HFFc6 (cell line): ENCODE data around the gene PRDX6. TPM values are rescaled to one million over a fixed set of nuclear protein-coding genes. Genes with fewer than 3 reads are reported as not detected.

ENCODE experiments used
- DNase-seq: peaks from one replicate; pipeline ENCODE4 v3.0.0-alpha.2; 2018
- H3K27ac Mint-ChIP-seq: 2 replicates; pipeline ENCODE4 v1.8.0; 2020; ENCODE audit warnings: mild to moderate bottlenecking, mixed read lengths
- H3K27me3 Mint-ChIP-seq: 2 replicates; pipeline ENCODE4 v1.8.0; 2021; ENCODE audit warnings: mild to moderate bottlenecking, moderate library complexity, mixed read lengths; ENCODE audit not compliant: insufficient read depth
- H3K36me3 Mint-ChIP-seq: 2 replicates; pipeline ENCODE4 v1.8.0; 2021; ENCODE audit warnings: low read depth, mixed read lengths
- H3K4me1 Mint-ChIP-seq: 2 replicates; pipeline ENCODE4 v1.8.0; 2020; ENCODE audit warnings: low read depth, mixed read lengths
- H3K4me3 Mint-ChIP-seq: 2 replicates; pipeline ENCODE4 v1.8.0; 2020; ENCODE audit warnings: mild to moderate bottlenecking, moderate library complexity, mixed read lengths
- H3K9me3 Mint-ChIP-seq: 2 replicates; pipeline ENCODE4 v1.8.0; 2020; ENCODE audit warnings: mild to moderate bottlenecking, mixed read lengths
- total RNA-seq, 6 experiments: library from RNA; stranded (reverse); fragmentation: NEBNext Ultra II Directional; extraction: Animal tissue kit (Norgen Biotek cat#: 25700); gene quantifications; 2 replicates in 1 of 6; 3 replicates in 5 of 6; pipeline ENCODE4 v1.2.3, GENCODE V29; 2021
- TF ChIP-seq, protein P1 (sequence below): fragments of 200-600 bp; sonication (generic); IDR thresholded peaks from 2 replicates; pipeline ENCODE4 v1.5.0; 2021; ENCODE audit warnings: antibody characterized with exemption, mild to moderate bottlenecking

The PRDX6 gene
- total RNA-seq, 6 experiments from 2014 or later = 527 to 1,396 (median 553) TPM

DNA sequence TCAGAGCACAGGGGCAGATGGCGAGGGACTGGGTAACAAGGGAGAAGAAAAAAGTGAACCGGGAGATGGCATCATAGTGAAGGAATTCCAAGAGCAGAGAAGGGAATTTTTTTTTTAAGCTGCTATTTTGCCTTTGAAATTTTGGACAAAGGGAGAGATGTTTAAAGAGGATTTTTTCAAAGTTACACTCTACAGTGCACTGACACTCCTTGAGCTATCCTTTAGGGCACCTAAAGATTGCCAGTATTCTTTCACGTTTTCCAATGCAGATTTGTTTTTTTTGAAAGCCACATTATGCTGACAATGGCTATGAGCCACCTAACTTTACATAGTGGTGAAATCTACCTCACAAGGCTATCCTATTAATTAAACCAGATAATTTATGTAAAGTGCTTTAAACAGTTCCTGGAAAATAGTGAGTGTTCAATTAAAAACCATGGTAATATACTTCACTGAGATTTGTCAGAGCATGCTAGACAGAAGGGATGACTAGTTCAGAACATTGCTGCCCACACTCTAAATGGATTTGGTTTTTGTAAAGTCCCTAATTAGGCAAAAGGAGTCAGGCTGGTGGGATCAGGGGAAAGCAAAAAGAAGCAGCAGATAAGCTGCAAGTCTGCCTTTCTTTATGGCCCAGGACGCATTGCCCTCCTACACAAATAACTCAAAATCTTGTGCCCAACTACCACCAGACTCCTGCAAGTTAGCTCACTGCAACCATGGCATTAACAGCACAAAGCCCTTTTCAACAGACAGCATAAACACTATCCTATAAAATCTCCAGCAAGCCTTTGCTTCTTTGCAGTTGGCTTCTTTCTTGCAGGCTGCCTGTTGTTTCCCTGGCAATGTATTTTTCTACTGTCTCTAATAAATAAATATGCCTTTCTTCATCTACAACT, 53.9 kb downstream of the PRDX6 start:
- Mint-ChIP-seq H3K4me3 (no peak overlapping the region), H3K9me3 (no peaks in the 10 kb centered on the region), H3K36me3 (no peaks in the 10 kb centered on the region), H3K27ac (no peak overlapping the region), H3K4me1 (peaks cover 10% of the 10 kb centered on the region; the same call in 1 of the 2 replicates), H3K27me3 (peaks cover 5% of the 10 kb centered on the region; the same call in 1 of the 2 replicates)
- no peak for DNase-seq
- TF ChIP-seq, protein P1, sequence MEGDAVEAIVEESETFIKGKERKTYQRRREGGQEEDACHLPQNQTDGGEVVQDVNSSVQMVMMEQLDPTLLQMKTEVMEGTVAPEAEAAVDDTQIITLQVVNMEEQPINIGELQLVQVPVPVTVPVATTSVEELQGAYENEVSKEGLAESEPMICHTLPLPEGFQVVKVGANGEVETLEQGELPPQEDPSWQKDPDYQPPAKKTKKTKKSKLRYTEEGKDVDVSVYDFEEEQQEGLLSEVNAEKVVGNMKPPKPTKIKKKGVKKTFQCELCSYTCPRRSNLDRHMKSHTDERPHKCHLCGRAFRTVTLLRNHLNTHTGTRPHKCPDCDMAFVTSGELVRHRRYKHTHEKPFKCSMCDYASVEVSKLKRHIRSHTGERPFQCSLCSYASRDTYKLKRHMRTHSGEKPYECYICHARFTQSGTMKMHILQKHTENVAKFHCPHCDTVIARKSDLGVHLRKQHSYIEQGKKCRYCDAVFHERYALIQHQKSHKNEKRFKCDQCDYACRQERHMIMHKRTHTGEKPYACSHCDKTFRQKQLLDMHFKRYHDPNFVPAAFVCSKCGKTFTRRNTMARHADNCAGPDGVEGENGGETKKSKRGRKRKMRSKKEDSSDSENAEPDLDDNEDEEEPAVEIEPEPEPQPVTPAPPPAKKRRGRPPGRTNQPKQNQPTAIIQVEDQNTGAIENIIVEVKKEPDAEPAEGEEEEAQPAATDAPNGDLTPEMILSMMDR = no peak

GRCh38 chr1:173532237-173532636, 55.1 kb downstream of the PRDX6 start:
- TF ChIP-seq, protein P1 = no peak
- no peaks in the 10 kb centered on the region for H3K9me3 Mint-ChIP-seq
- H3K27ac Mint-ChIP-seq = no peak overlapping the region
- H3K4me3 Mint-ChIP-seq = peak overlapping the region; percentile 65
- H3K36me3 Mint-ChIP-seq = no peaks in the 10 kb centered on the region
- DNase-seq = no peak
- H3K4me1 Mint-ChIP-seq = peaks cover 10% of the 10 kb centered on the region; the same call in 1 of the 2 replicates
- H3K27me3 Mint-ChIP-seq = peaks cover 5% of the 10 kb centered on the region; the same call in 1 of the 2 replicates

DNA sequence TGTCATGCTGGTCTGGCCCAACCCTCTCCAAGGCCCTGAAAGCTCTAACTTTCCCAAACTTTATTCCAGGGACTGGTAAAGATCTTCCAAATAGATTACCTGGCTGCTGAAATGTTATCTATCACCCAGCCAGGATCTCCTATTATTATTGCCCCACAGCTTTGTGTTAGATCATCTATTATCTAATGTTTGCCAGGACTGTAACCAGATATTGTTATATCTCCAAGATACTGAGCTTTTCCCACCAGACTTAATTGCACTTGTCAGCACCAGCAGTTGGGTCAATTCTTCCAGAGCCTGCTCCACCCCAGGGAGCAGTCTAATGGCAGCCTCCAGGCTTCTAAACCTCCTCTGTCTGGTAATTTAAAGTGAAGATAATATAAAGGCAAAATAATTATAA, 59.1 kb downstream of the PRDX6 start:
- DNase-seq = no peak
- Mint-ChIP-seq H3K27me3 (no peaks in the 10 kb centered on the region; the same call in none of the 2 replicates), H3K36me3 (no peaks in the 10 kb centered on the region), H3K4me1 (peaks cover 10% of the 10 kb centered on the region; the same call in 1 of the 2 replicates), H3K27ac (no peak overlapping the region), H3K4me3 (no peak overlapping the region), H3K9me3 (no peaks in the 10 kb centered on the region)
- TF ChIP-seq, protein P1 = no peak

Other genes with a start within 250 kb of the PRDX6 start
- not detected for gene SLC9C2, start 125.7 kb downstream of the PRDX6 start, total RNA-seq
- not detected for gene TEX50, start 158.0 kb downstream of the PRDX6 start, total RNA-seq
- under 1 TPM in 3 of 6 experiments, not detected in 3; 0.11 to 0.31 (median 0.17) TPM for gene ANKRD45, start 192.5 kb downstream of the PRDX6 start, total RNA-seq
- 10 to 100 TPM; 25.8 to 30.0 (median 27.9) TPM for gene KLHL20, start 237.6 kb downstream of the PRDX6 start, total RNA-seq